GOT3 (cell line): ENCODE measurements around the gene MMAA.
"Not testable (repeated sequence)": the region's sequence is repeated elsewhere in the genome, so short reads cannot be mapped to it uniquely, and the experiment has no call there.

ENCODE experiments used
- DNase-seq: peaks from one replicate; lab custom pipeline; 2025; ENCODE audit warnings: mixed read lengths; lab: John Stamatoyannopoulos, UW

MMAA gene

GRCh38 chr4:145635117-145635516 lies 15.9 kb downstream of the MMAA start:
- no peak for DNase-seq

- no peak for DNase-seq
These were observed 16.4 kb downstream of the MMAA start for GRCh38 chr4:145635630-145636029.

GRCh38 chr4:145639186-145639698 lies 20.1 kb downstream of the MMAA start:
- no peak for DNase-seq

GRCh38 chr4:145640236-145640635 lies 21.1 kb downstream of the MMAA start:
- DNase-seq = not testable (repeated sequence)

- DNase-seq = no peak
These were observed 24.1 kb downstream of the MMAA start for GRCh38 chr4:145643295-145643694.

GRCh38 chr4:145644699-145645098 lies 25.5 kb downstream of the MMAA start:
- DNase-seq = no peak

GRCh38 chr4:145656156-145656555 lies 37.0 kb downstream of the MMAA start:
- no peak for DNase-seq

- DNase-seq = no peak
These were observed 40.9 kb downstream of the MMAA start for GRCh38 chr4:145660064-145660463.

- DNase-seq = no peak
These were observed 44.0 kb downstream of the MMAA start for GRCh38 chr4:145663194-145663593.

GRCh38 chr4:145665773-145666172 lies 46.6 kb downstream of the MMAA start:
- DNase-seq = no peak

GRCh38 chr4:145670422-145670821 lies 51.2 kb downstream of the MMAA start:
- DNase-seq = no peak

GRCh38 chr4:145679520-145679919 lies 60.3 kb downstream of the MMAA start:
- DNase-seq = peak; percentile 0

GRCh38 chr4:145679991-145680455 lies 60.8 kb downstream of the MMAA start, which contains the start of gene C4orf51:
TSS of gene C4orf51 (plus strand) at chr4:145680146. CDS start at chr4:145680204, 58 bp downstream.
- DNase-seq = no peak

- DNase-seq = no peak
These were observed 61.7 kb downstream of the MMAA start for GRCh38 chr4:145680902-145681301.

GRCh38 chr4:145681518-145681917 lies 62.3 kb downstream of the MMAA start:
- no peak for DNase-seq

GRCh38 chr4:145681956-145682355 lies 62.8 kb downstream of the MMAA start:
- DNase-seq = no peak

- DNase-seq = no peak
These were observed 67.8 kb downstream of the MMAA start for GRCh38 chr4:145686991-145687390.

GRCh38 chr4:145690610-145691009 lies 71.4 kb downstream of the MMAA start:
- DNase-seq = no peak

- not testable (repeated sequence) for DNase-seq
These were observed 72.2 kb downstream of the MMAA start for GRCh38 chr4:145691416-145691815.

- DNase-seq = no peak
These were observed 75.7 kb downstream of the MMAA start for GRCh38 chr4:145694929-145695328.

GRCh38 chr4:145697332-145697731 lies 78.1 kb downstream of the MMAA start:
- DNase-seq = no peak

GRCh38 chr4:145698507-145698906 lies 79.3 kb downstream of the MMAA start:
- no peak for DNase-seq

- no peak for DNase-seq
These were observed 84.8 kb downstream of the MMAA start for GRCh38 chr4:145703850-145704497.

- no peak for DNase-seq
These were observed 90.2 kb downstream of the MMAA start for GRCh38 chr4:145709336-145709735.
